HG03196 (cell line): ENCODE results near the gene KSR2.

Experiments used
- ATAC-seq: cut with Tn5 transposase; IDR thresholded peaks from one replicate; pipeline ENCODE4 v1.9.1; 2021; ENCODE audit not compliant: unreplicated experiment

The KSR2 gene

GRCh38 chr12:117469883-117470483, 498.8 kb downstream of the KSR2 start:
- ATAC-seq, result no peak

GRCh38 chr12:117468016-117468415, 500.8 kb downstream of the KSR2 start:
- ATAC-seq, result no peak

GRCh38 chr12:117467588-117467987, 501.2 kb downstream of the KSR2 start:
- no peak for ATAC-seq

- ATAC-seq, result no peak
These were observed 502.0 kb downstream of the KSR2 start for GRCh38 chr12:117466677-117467362.

GRCh38 chr12:117461732-117462131, 507.1 kb downstream of the KSR2 start:
- no peak for ATAC-seq

GRCh38 chr12:117459229-117459628, 509.6 kb downstream of the KSR2 start:
- no peak for ATAC-seq

GRCh38 chr12:117457189-117457588, 511.6 kb downstream of the KSR2 start:
- ATAC-seq, result no peak

- ATAC-seq, result no peak
These were observed 512.7 kb downstream of the KSR2 start for GRCh38 chr12:117456076-117456475.

- ATAC-seq, result no peak
These were observed 514.8 kb downstream of the KSR2 start for GRCh38 chr12:117453961-117454360.

GRCh38 chr12:117452112-117452511, 516.7 kb downstream of the KSR2 start:
- ATAC-seq, result no peak

- no peak for ATAC-seq
These were observed 518.6 kb downstream of the KSR2 start for GRCh38 chr12:117450209-117450608.

GRCh38 chr12:117447665-117448366, 521.0 kb downstream of the KSR2 start:
- ATAC-seq, result no peak

- ATAC-seq, result no peak
These were observed 524.0 kb downstream of the KSR2 start for GRCh38 chr12:117444781-117445180.

- no peak for ATAC-seq
These were observed 527.0 kb downstream of the KSR2 start for GRCh38 chr12:117441751-117442150.

GRCh38 chr12:117440384-117440783, 528.4 kb downstream of the KSR2 start:
- ATAC-seq, result no peak

GRCh38 chr12:117439531-117440001, 529.2 kb downstream of the KSR2 start:
- ATAC-seq, result no peak

- ATAC-seq, result no peak
These were observed 530.0 kb downstream of the KSR2 start for GRCh38 chr12:117438809-117439208.

- no peak for ATAC-seq
These were observed 531.1 kb downstream of the KSR2 start for GRCh38 chr12:117437516-117438255.

- no peak for ATAC-seq
These were observed 534.9 kb downstream of the KSR2 start for GRCh38 chr12:117433878-117434277.

GRCh38 chr12:117430246-117430645, 538.5 kb downstream of the KSR2 start:
- ATAC-seq, result no peak

- no peak for ATAC-seq
These were observed 541.6 kb downstream of the KSR2 start for GRCh38 chr12:117427211-117427610.
